Heart right ventricle (tissue), 16 donors: Measurements from ENCODE around the gene YIF1A. TPM values are rescaled to one million over a fixed set of nuclear protein-coding genes. Genes with fewer than 3 reads are reported as not detected.
"Not testable (repeated sequence)": the region's sequence is repeated elsewhere in the genome, so short reads cannot be mapped to it uniquely, and the experiment has no call there.

Experiments used
- ATAC-seq, 8 donors: fragments of 200-7000 bp; cut with Tn5 transposase; one replicate each; pipeline ENCODE4 v1.9.1; 2020; ENCODE audit warnings: mild to moderate bottlenecking in 8 of 8, moderate library complexity in 8 of 8, moderate number of reproducible peaks in 1 of 8
- DNase-seq, 2 donors: peaks; one replicate each; pipeline ENCODE4 v3.0.0-alpha.2; 2020
- H3K27ac ChIP-seq, 10 donors: fragments of 200-600 bp; sonication (generic) in 2 of 10; one replicate each; pipeline versions ENCODE4 v1.5.0 to v1.8.0; 2020 to 2022; ENCODE audit warnings: mild to moderate bottlenecking in 3 of 10
- H3K27me3 ChIP-seq, 7 donors: fragments of 200-600 bp; one replicate each; pipeline ENCODE4 v1.8.0; 2021 to 2022; ENCODE audit warnings: mild to moderate bottlenecking in 2 of 7
- H3K36me3 ChIP-seq, 9 donors: fragments of 200-600 bp; sonication (generic) in 1 of 9; one replicate each; pipeline versions ENCODE4 v1.5.0 to v1.8.0; 2020 to 2022; ENCODE audit warnings: mild to moderate bottlenecking in 2 of 9
- H3K4me1 ChIP-seq, 9 donors: fragments of 200-600 bp; sonication (generic) in 1 of 9; one replicate each; pipeline versions ENCODE4 v1.5.0 to v1.8.0; 2020 to 2022; ENCODE audit warnings: mild to moderate bottlenecking in 4 of 9
- H3K4me3 ChIP-seq, 10 donors: fragments of 200-600 bp; sonication (generic) in 2 of 10; one replicate each; pipeline versions ENCODE4 v1.5.0 to v1.8.0; 2020 to 2022; ENCODE audit warnings: mild to moderate bottlenecking in 7 of 10, moderate library complexity in 2 of 10
- H3K9me3 ChIP-seq, 11 donors: fragments of 200-600 bp in 10 of 11; sonication (generic) in 2 of 11; one replicate each; pipeline versions ENCODE4 v1.5.0 to v1.8.0; 2013 to 2022; ENCODE audit warnings: mild to moderate bottlenecking in 2 of 11, control low read depth in 1 of 11, moderate library complexity in 1 of 11
- CTCF ChIP-seq, 9 donors: fragments of 200-600 bp; sonication (generic) in 2 of 9; IDR thresholded peaks; one replicate each; pipeline versions ENCODE4 v1.5.0 to v1.8.0; 2021 to 2022; ENCODE audit warnings: antibody characterized with exemption in 9 of 9, mild to moderate bottlenecking in 5 of 9, moderate library complexity in 1 of 9
- WGBS, 2 donors: extraction: QIAGEN DNeasy Blood & Tissue Kit; methylation state at CpG; one replicate each; pipeline ENCODE4 v1.1.7; 2013; ENCODE audit warnings: inconsistent platforms in 1 of 2; 5-methylcytosine and 5-hydroxymethylcytosine counted together
- intact Hi-C, 10 donors: fragments of 100-400 bp; cut with DNase I; formaldehyde crosslinking; loops; one replicate each; pipeline versions ENCODE4 v1.11.1 to v1.14.2; 2022
- polyA plus RNA-seq, 2 donors: library from polyadenylated mRNA; stranded (reverse); fragments of 200-250 nt; gene quantifications; one replicate each; pipeline ENCODE4 v1.2.3, GENCODE V29; 2013
- total RNA-seq, 10 donors: library from RNA; stranded (reverse); fragmentation: NEBNext Ultra II Directional in 3 of 10; extraction: Animal tissue kit (Norgen Biotek cat#: 25700) in 3 of 10; gene quantifications; one replicate each; pipeline versions ENCODE4 v1.2.1 to v1.2.4, GENCODE V29; 2021 to 2023
- donor health status: Arrhythmogenic right ventricular cardiomyopathy.
- donor health status: ischemic (EF 13 %, LVEDD 7.1; RV severe dilation, severe dysfunction).
- donor health status: healthy with polysubstance abuse.
- donor health status: DM: no; HTN: yes; CAD: no.
- donor health status: DM: no; HTN: no; CAD: no.
- donor health status: ischemic (EF 25% LVEDD 6.9; RV normal size, moderate dysfunction).
- donor health status: ischemic (EF 25% LVEDD 5.7; RV mildly dilated, moderate dysfunction).
- donor health status: healthy.
- donor health status: DM: yes; HTN: yes; CAD: no.
- donor health status: Ischemic cardiomyopathy.
- donor health status: ischemic (EF 35%, LVEDD 5.7; RV mildly dilated, moderate dysfunction).
- donor health status: nonischemic (EF 11% LVEDD 7.7; RV severe dilation, severe dysfunction).
- donor health status: DM: yes; HTN: yes; CAD: no.
- donor health status: PGD.
- donor health status: ischemic (EF 29% LVEDD 5.4; RV normal size, mild dysfunction).
- donor health status: nonischemic (EF 23%, LVEDD 6.1; RV moderate dilation, normal function).

YIF1A gene
- total and polyA plus RNA-seq, 12 donors = 38.3 to 168 (median 54.6) TPM

DNA sequence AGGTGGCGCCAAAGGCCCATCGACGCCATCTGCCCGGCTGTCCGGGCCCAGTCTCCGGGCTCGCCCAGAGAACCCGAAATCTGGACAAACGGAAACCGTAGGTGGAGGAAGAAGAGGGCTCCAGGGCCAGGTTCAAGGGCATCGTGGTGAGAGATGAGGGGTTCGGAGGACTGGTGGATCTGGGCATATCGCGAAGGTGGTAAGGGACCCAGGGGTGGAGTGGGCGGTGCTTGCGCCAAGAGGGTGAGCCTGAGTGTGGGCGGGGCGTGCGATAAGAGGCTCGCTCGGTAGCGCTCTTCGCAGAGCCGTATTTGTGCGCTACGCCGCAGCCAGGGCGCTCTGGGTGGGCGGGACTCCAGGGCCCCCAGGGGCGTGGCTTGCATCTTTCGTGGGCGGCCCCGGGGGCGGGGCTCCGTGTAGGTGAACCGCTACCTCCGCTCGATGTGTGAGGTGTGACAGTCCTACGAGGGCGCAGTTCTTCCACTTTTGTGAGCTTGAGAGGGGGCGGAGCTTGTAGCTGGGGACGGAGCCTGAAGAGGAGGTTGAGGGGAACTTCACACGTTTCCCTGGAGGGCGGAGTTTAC lies 23.1 kb upstream of the YIF1A start:
- 0 to 1% methylated on average over 44 of the region's 44 CpGs for WGBS, 2 donors
- H3K4me1 ChIP-seq = peaks cover 4 to 38% (median 21%) of the 10 kb centered on the region in 9 donors

GRCh38 chr11:66311470-66311964 lies 22.6 kb upstream of the YIF1A start:
- Histone ChIP-seq H3K27me3 (peaks cover 0 to 2% (median 0%) of the 10 kb centered on the region in 7 donors), H3K4me1 (peaks cover under 1 to 34% (median 18%) of the 10 kb centered on the region in 9 donors), H3K36me3 (no peaks in the 10 kb centered on the region), H3K4me3 (peak overlapping the region in 9 of 10 donors; percentile 28 to 76 (median 60)), H3K27ac (peak overlapping the region; percentile 31 to 94 (median 85)), H3K9me3 (no peaks in the 10 kb centered on the region)
- 24% methylated on average over 26 of the region's 26 CpGs for WGBS, 2 donors
- intact Hi-C loops = loop anchor here in 8 of 10 donors (1.0 to 10.0 kb wide), 5 partner anchors 17 to 77 kb away; partner anchors contain the start of genes B4GAT1 (in 2 of the 8) and BRMS1 (in 2 of the 8)
- ATAC-seq (no peak), DNase-seq (no peak)
- peak in 3 of 9 donors; percentile 85 to 91 (median 90) for TF ChIP-seq CTCF (IDR thresholded peaks at IDR 0.05)

More for the DNA sequence above, 23.1 kb upstream of the YIF1A start:
- intact Hi-C loops = loop anchor here in 8 of 10 donors (1.0 to 10.0 kb wide), 8 partner anchors 16 to 77 kb away; partner anchors contain the start of genes B4GAT1 (in 2 of the 8), BRMS1 (in 2 of the 8) and YIF1A (in 1 of the 8)
- Histone ChIP-seq H3K4me3 (peak overlapping the region; percentile 24 to 76 (median 60)), H3K9me3 (no peaks in the 10 kb centered on the region), H3K27me3 (peaks cover 0 to 6% (median 0%) of the 10 kb centered on the region in 7 donors), H3K27ac (peak overlapping the region; percentile 31 to 94 (median 85)), H3K36me3 (no peaks in the 10 kb centered on the region)
- peak; percentile 2 to 98 (median 89) for TF ChIP-seq CTCF (IDR thresholded peaks at IDR 0.05)
- ATAC-seq (peak; percentile 74 to 90 (median 86)), DNase-seq (peak; percentile 92 to 93)

- not testable (repeated sequence) for DNase-seq
- peak overlapping the region in 3 of 10 donors; percentile 90 to 94 (median 93) for H3K27ac ChIP-seq
These were observed 22.0 kb upstream of the YIF1A start for GRCh38 chr11:66310803-66311440.

DNA sequence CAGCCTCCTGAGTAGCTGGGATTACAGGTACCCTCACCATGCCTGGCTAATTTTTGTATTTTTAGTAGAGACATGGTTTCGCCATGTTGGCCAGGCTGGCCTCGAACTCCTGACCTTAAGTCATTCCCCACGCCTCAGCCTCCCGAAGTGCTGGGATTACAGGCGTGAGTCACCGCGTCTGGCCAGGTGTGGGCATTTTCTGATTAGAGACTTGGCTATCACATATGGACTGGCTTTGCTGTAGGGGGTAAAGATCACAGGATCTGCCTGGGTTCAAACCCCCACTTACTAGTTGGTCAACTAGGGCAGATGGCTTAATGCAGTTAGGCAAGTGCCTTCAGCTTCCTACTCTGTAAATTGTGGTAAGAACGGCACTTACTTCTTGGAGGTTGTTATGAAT lies 21.4 kb upstream of the YIF1A start:
- no peaks in the 10 kb centered on the region for H3K36me3 ChIP-seq
- no peak overlapping the region for H3K4me3 ChIP-seq
- no peaks in the 10 kb centered on the region for H3K9me3 ChIP-seq
- ATAC-seq (no peak), DNase-seq (no peak)
- peaks cover 0 to 23% (median 14%) of the 10 kb centered on the region in 9 donors for H3K4me1 ChIP-seq
- WGBS, 2 donors = 77 to 82% methylated on average over 8 of the region's 8 CpGs
- no peaks in the 10 kb centered on the region for H3K27me3 ChIP-seq
- no peak overlapping the region for H3K27ac ChIP-seq
- intact Hi-C loops = loop anchor here in 8 of 10 donors (2.0 to 10.0 kb wide), 4 partner anchors 37 to 78 kb away; partner anchors contain the start of genes B4GAT1 (in 2 of the 8) and BRMS1 (in 2 of the 8)
- TF ChIP-seq CTCF (IDR thresholded peaks at IDR 0.05) = no peak

More at GRCh38 chr11:66310803-66311440, 22.0 kb upstream of the YIF1A start:
- intact Hi-C loops = loop anchor here in 8 of 10 donors (1.0 to 10.0 kb wide), 5 partner anchors 17 to 78 kb away; partner anchors contain the start of genes B4GAT1 (in 2 of the 8) and BRMS1 (in 2 of the 8)
- H3K27me3 ChIP-seq, H3K4me3 ChIP-seq, H3K9me3 ChIP-seq, H3K36me3 ChIP-seq, ATAC-seq: not testable (repeated sequence)
- H3K4me1 ChIP-seq = peaks cover 0 to 28% (median 14%) of the 10 kb centered on the region in 9 donors
- WGBS, 2 donors = 77 to 79% methylated on average over 18 of the region's 18 CpGs
